AG04449 (cell line): ENCODE data around the gene MRC2.

Experiments
- CTCF ChIA-PET: fragments of 350-600 bp; formaldehyde crosslinking; extraction: SDS; loops from one replicate; lab custom pipeline; 2021; ENCODE audit warnings: antibody characterized with exemption; lab: Yijun Ruan, JAX
- POLR2A ChIA-PET: fragments of 400-600, 350-600 bp; formaldehyde crosslinking; extraction: SDS; loops from one replicate; lab custom pipeline; 2020; ENCODE audit warnings: antibody characterized with exemption, inconsistent platforms; lab: Yijun Ruan, JAX
- DNase-seq: peaks from one replicate; pipeline ENCODE4 v3.0.0-alpha.2; 2010; ENCODE audit warnings: low read depth, low spot score
- H3K4me3 ChIP-seq: 2 replicates; pipeline ENCODE4 v1.5.1; 2011; ENCODE audit warnings: low read depth, mild to moderate bottlenecking, control low read depth, low read length
- TF ChIP-seq, protein P1 (sequence below): IDR thresholded peaks from one replicate; pipeline ENCODE4 v1.5.1; 2011; ENCODE audit warnings: mild to moderate bottlenecking, moderate library complexity, low read length, control low read depth, inconsistent platforms; ENCODE audit not compliant: insufficient read depth; ENCODE audit errors: missing control alignments

The MRC2 gene

DNA sequence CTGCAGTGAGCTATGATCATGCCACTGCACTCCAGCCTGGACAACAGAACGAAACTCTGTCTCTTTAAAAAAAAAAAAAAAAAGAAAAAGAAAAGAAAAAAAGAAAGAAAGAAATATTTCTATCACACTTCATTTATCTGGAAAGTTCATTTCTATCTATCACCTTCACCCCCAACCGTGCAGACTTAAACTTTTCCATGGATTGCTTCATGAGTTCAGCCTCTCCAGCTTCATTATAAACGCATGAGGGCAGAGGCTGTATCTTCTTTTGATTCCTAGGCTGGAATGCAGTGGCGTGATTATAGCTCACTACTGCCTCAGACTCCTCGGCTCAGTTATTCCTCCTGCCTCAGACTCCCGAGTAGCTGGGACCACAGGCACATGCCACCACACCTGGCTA, 28.2 kb downstream of the MRC2 start:
- TF ChIP-seq, protein P1, sequence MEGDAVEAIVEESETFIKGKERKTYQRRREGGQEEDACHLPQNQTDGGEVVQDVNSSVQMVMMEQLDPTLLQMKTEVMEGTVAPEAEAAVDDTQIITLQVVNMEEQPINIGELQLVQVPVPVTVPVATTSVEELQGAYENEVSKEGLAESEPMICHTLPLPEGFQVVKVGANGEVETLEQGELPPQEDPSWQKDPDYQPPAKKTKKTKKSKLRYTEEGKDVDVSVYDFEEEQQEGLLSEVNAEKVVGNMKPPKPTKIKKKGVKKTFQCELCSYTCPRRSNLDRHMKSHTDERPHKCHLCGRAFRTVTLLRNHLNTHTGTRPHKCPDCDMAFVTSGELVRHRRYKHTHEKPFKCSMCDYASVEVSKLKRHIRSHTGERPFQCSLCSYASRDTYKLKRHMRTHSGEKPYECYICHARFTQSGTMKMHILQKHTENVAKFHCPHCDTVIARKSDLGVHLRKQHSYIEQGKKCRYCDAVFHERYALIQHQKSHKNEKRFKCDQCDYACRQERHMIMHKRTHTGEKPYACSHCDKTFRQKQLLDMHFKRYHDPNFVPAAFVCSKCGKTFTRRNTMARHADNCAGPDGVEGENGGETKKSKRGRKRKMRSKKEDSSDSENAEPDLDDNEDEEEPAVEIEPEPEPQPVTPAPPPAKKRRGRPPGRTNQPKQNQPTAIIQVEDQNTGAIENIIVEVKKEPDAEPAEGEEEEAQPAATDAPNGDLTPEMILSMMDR: no peak
- ChIA-PET CTCF (no interaction called here), POLR2A (no interaction called here)
- DNase-seq: no peak
- H3K4me3 ChIP-seq: no peak overlapping the region

GRCh38 chr17:62656446-62656845, 29.0 kb downstream of the MRC2 start:
- CTCF ChIA-PET: interaction anchor here (0.9 to 1.5 kb wide), 2 partner anchors 8 to 15 kb away, joined by 3 to 4 read pairs; no protein-coding TSS in a partner anchor
- no peak overlapping the region for H3K4me3 ChIP-seq
- POLR2A ChIA-PET: no interaction called here
- DNase-seq: no peak
- TF ChIP-seq, protein P1: no peak

GRCh38 chr17:62657145-62657665, 29.7 kb downstream of the MRC2 start:
- TF ChIP-seq, protein P1: no peak
- DNase-seq: no peak
- POLR2A ChIA-PET: no interaction called here
- CTCF ChIA-PET: interaction anchor here (0.9 to 1.5 kb wide), 2 partner anchors 9 to 15 kb away, joined by 3 to 4 read pairs; no protein-coding TSS in a partner anchor
- H3K4me3 ChIP-seq: no peak overlapping the region

DNA sequence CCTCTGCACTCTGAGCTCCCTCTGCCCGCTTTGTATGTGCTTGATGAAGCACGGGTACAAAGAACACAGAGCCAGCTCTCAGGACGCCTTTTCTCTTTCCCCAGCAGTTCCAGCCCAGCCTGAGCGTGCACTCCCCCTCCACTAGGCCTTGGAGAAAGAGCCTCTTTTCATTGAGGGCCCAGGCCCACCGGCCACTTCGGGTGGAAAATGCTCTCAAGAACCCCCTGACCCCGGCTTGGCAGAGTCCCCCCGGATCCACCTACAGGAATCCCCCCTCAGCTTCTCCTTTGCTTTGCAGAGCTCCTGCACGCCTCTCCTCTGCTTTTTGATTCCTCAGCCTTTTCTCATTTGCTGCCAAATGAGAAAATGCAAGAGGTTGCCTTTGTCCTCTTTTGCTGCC, 30.2 kb downstream of the MRC2 start:
- TF ChIP-seq, protein P1: no peak
- DNase-seq: no peak
- ChIA-PET CTCF (interaction anchor here (1.5 kb wide), 1 partner anchor 10 kb away, joined by 4 read pairs; no protein-coding TSS in a partner anchor), POLR2A (no interaction called here)
- no peak overlapping the region for H3K4me3 ChIP-seq

GRCh38 chr17:62658136-62658920, 30.9 kb downstream of the MRC2 start:
- CTCF ChIA-PET: interaction anchor here (1.5 kb wide), 1 partner anchor 10 kb away, joined by 4 read pairs; no protein-coding TSS in a partner anchor
- H3K4me3 ChIP-seq: no peak overlapping the region
- POLR2A ChIA-PET: no interaction called here
- DNase-seq: no peak
- TF ChIP-seq, protein P1: no peak

GRCh38 chr17:62660629-62661118, 33.2 kb downstream of the MRC2 start:
- TF ChIP-seq, protein P1: no peak
- ChIA-PET POLR2A (no interaction called here), CTCF (interaction anchor here (0.6 to 1.5 kb wide), 2 partner anchors 10 to 106 kb away, joined by 4 to 5 read pairs; no protein-coding TSS in a partner anchor)
- no peak overlapping the region for H3K4me3 ChIP-seq
- no peak for DNase-seq
